Fibroblast of skin of right biceps (primary cell): ENCODE results near the gene CEP57.
"Not testable (repeated sequence)": the region's sequence is repeated elsewhere in the genome, so short reads cannot be mapped to it uniquely, and the experiment has no call there.

Source experiments
- DNase-seq: peaks from one replicate; pipeline ENCODE4 v3.0.0-alpha.2; 2013

CEP57 gene

GRCh38 chr11:95799546-95799945 is 9.2 kb downstream of the CEP57 start:
- no peak for DNase-seq

DNA sequence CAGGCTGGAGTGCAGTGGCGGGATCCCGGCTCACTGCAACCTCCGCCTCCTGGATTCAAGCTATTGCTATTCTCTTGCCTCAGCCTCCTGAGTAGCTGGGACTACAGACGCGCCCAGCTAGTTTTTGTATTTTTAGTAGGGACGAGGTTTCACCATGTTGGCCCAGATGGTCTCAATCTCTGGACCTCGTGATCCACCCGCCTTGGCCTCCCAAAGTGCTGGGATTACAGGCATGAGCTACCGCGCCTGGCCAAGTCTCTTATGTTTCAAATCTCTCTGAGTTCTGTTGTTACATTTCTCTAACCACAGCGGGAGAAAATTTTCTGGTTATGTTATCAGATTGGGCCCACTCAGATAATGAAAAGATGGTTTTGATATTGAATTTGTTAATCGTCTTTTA is 10.1 kb downstream of the CEP57 start:
- DNase-seq, result no peak

GRCh38 chr11:95802806-95803205 is 12.5 kb downstream of the CEP57 start:
- no peak for DNase-seq

- DNase-seq, result no peak
These were observed 13.7 kb downstream of the CEP57 start for GRCh38 chr11:95803973-95804372.

- no peak for DNase-seq
These were observed 15.6 kb downstream of the CEP57 start for GRCh38 chr11:95805869-95806268.

GRCh38 chr11:95806464-95806863 is 16.2 kb downstream of the CEP57 start:
- not testable (repeated sequence) for DNase-seq

GRCh38 chr11:95811052-95811451 is 20.8 kb downstream of the CEP57 start:
- DNase-seq, result not testable (repeated sequence)

- no peak for DNase-seq
These were observed 25.7 kb downstream of the CEP57 start for GRCh38 chr11:95816037-95816436.

DNA sequence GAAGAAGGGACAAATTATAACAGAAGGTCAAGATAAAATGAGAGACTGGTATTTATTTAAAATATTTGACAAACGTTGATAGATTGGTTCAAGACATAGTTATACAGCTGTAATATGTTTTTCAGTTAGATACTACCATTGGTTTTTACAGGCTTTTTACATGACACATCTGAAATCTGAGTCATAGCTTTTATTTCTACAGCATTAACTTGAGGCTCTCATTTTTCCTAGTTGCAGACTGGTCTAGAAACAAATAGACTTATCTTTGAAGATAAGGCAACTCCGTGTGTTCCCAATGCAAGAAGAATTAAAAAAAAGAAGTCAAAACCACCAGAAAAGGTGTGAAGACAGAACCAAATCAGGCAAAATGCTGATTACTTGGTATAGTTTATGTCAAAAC is 31.3 kb downstream of the CEP57 start:
- peak; percentile 37 for DNase-seq

DNA sequence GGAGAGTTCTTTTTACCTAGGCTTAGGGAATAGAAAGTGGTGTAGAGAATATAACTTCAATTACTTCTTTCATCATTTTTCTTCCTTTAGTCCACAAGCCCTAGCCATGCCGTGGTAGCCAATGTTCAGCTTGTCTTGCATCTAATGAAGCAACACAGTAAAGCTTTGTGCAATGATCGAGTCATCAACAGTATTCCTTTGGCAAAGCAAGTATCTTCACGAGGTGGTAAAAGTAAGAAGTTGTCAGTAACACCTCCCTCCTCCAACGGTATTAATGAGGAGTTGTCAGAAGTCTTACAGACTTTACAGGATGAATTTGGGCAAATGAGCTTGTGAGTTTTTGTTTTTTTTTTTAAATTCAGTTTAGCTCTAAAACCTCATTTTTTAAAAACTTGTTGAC is 37.4 kb downstream of the CEP57 start:
- DNase-seq, result peak; percentile 15

- DNase-seq, result peak; percentile 70
These were observed 39.4 kb downstream of the CEP57 start for GRCh38 chr11:95829580-95830259.

- peak; percentile 96 for DNase-seq
These were observed 41.0 kb downstream of the CEP57 start for GRCh38 chr11:95831198-95831883.

DNA sequence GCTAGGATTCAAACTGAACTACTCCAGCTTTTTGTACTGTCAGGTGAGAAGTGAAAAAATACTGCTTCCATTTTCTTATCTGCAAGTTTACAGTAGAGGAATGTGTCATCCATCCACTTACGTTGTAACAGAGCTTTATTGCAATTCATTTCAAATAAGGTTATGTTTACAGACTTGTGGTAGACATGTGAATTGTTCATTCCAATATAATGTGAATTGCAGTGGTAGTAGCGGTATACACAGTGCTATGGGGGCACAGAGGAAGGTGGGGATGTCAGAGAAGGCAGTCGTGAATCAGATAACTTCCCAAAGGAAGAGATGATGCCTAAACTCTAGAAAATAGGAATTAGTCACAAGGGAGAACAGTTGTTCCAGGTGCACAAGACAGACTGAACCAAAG is 42.5 kb downstream of the CEP57 start:
- peak; percentile 66 for DNase-seq

GRCh38 chr11:95833378-95833777 is 43.1 kb downstream of the CEP57 start:
- DNase-seq, result no peak

DNA sequence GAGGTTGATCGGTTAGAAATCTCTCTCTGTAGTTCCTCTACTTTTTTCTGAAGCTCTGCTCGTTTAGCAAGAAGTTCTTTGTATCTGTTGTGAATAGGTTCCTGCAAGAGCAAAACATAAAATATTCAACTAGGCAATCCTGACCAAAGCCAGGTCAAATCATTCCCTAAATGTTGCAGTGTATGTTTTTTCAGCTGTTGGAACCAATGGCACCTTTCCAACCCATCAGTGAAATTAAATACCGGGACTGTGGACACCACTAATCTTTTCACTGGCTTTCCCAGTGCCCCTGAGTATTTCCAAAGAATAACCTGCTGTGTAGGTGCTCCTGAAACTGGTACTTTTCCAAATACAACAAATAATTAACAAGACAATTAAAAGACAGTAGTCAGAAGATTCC is 45.1 kb downstream of the CEP57 start:
- DNase-seq, result no peak

DNA sequence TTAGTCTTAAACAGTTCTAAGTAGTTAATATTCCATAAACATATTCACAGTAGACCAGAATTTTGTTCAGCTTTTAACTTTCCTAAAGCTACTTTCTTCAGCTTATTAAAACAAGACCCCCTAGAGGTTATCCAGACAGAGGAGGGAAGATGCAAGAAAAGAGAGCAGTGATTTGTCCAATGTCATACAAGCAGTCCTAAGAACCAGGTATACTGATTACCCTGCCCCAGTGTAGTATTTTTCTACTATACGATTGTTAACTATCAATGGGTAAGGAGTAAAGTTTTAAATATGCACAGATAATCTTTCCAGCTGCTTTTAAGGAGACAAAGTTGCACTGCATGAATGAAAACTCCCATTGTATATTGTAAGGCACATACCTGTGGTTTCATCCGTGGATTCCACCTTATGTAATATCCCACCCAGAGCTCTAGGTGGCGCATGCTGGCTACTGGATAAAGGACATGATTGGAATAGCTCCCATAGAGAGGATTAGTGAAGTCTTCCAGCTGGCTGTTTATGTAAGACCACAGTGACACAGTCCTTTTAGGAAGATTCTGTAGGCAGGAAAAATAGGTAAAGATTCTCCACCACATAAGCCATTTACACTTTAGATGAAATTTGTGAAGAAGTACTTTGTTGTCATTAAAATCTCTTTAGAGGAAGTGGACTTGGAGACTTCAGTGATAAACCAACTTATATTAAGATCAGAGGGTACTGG is 45.6 kb downstream of the CEP57 start:
- DNase-seq, result peak; percentile 90

GRCh38 chr11:95845167-95845566 is 54.9 kb downstream of the CEP57 start:
- DNase-seq, result no peak

DNA sequence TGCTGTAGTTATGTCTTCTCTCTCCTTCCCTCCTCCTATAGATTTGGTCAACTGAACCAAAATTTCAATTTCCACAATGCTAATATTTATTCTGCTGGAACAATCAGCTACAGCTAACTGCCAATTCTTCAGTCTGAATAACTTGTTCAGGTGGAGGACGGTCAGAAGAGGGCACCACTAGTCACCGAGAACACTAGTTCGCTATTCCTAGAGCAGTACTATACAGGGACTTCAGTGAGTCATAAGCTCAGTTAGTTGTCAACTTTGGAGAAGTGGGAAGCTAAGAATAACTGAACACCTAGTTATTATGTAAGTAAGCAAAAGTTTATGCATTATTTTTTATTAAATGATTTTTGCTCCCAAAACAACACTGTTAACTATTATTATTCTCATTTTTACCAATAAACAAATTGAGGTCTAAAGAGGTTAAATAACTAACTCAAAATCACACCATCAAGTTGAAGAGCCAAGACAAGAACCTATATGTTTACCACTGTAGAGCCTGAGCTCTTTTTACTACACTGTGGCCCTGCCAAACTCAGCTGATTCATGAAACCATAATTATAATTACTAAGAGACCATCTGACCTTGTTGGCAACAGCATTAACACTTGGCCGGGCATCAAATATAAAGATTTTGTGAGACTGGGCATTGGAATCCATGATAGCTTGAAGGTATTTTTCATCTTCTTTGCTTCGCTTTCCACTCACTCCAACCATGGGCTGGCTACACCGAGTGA is 59.0 kb downstream of the CEP57 start:
- peak; percentile 77 for DNase-seq

DNA sequence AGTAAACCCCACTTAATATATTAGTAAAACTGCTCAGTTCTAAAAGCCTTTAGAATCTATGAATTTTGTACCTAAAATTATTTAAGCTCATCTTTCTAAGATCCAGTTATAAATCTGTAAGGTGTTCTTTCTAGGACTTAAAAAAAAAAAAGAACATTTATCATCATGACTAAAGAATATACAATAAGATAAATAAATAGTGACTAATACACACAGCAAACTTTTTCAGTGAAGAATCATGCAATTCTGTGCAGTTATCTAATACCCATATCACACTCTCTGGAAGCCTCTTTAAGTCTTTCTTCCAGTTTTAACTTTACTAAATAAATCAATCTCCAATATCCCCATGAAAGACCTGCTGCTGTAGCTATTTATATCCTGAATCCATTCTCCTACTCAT is 59.8 kb downstream of the CEP57 start:
- no peak for DNase-seq

GRCh38 chr11:95853138-95853537 is 62.8 kb downstream of the CEP57 start:
- no peak for DNase-seq

DNA sequence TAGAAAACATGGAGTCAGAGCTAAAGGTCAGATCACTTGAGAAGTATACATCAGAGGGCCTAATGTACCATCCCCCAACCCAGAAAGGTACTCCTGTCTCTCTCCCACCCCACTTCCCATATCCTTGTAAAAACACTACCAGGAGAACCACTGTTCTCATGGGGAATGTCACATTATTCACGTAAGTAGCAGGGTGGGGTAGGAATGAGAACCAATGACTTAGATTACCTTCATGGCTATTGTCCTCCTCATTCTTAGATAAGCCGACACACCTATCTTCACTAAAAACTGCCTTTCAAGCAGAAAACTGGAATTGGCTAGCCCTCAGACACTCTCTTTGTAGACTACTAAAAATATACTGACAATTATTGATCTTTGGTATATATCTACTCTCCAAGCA is 63.6 kb downstream of the CEP57 start:
- no peak for DNase-seq

DNA sequence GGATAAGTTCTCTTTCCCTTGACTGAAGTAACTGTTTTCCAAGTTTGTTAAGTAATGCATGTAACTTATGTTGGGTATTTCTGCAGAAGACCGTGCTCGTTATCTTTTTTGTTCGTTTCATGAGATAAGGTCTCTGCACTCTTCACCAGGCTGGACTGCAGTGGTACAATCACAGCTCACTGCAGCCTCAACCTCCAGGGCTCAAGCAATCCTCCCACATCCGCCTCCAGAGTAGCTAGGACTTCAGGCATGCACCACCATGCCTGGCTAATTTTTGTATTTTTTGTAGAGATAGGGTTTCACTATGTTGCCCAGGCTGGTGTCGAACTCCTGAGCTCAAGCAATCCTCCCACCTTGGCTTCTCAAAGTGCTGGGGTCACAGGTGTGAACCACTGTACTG is 64.1 kb downstream of the CEP57 start:
- not testable (repeated sequence) for DNase-seq

DNA sequence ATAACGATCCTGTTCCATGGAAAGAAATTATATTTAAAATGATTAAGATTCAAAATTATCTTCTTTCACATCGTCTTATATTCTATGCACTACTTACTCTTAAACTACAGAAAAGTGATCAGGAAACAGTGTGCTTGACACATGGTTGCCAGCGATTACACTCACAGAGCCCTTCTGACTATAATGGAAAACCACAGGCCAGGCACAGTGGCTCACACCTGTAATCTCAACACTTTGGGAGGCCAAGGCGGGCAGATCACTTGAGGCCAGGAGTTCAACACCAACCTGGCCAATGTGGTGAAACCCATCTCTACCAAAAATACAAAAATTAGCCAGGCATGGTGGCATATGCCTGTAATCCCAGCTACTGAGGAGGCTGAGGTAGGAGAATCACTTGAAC is 69.7 kb downstream of the CEP57 start:
- not testable (repeated sequence) for DNase-seq
